NCI-H2196 (cell line): ENCODE data around the gene TTC9.

Source experiments
- DNase-seq: peaks from one replicate; lab custom pipeline; 2025; ENCODE audit not compliant: unreplicated experiment; lab: John Stamatoyannopoulos, UW

The TTC9 gene

DNA sequence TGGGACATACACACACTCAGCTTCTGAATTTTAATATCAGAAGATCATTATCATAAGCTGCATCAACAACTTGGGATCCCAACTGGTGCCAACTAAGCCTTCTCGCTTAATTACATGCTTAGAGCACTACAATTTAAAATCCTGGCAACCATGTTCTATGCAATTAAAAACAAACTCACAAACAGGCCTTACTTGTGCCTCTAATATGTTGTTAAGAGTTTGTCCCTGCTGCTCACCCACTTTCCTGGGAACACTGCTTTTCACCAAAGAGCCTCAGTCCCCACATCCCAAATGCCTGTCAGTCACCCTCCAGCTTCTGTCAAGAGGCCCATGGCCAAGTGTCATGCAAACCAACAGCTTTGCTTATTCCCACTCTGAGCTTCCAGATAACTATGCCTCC lies 69.7 kb downstream of the TTC9 start:
- no peak for DNase-seq

DNA sequence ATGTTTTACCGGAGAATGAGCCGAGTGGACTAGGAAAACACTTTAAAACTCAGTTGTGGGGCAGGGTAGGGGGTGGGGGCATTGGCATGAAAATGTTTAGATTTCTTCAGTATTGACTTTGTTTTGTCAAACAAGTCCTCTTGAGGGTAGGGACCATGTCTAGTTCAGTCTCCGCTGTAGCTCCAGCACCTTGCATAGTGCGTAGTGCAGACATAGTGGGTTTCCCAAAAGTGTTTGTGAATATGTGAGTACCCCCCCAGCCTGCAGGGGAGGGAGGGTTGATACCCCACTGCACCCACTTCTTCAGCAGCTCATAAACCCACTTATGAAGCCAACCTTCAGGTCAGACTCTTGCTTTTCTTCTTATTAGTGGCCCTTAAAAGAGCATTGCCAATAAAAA lies 71.4 kb downstream of the TTC9 start:
- no peak for DNase-seq

DNA sequence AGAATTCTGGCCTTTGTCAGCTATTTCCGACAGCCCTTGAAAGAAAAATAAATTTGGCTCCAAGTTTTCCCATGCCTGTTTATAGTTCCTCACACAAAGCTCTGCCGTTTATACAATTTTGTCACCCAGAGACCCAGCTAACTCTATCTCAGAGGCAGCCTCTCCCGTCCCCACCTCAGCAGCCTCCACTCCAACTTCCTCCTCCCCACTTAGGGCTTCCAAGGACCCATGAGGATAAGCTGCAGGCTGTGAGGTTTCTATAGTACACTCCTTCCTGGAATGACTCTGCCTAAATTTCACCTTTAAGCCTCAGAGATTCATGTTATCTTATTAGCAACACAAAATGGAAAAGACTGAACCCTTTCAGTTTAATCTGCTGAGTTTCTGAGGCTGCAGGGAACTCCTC lies 71.8 kb downstream of the TTC9 start:
- no peak for DNase-seq

DNA sequence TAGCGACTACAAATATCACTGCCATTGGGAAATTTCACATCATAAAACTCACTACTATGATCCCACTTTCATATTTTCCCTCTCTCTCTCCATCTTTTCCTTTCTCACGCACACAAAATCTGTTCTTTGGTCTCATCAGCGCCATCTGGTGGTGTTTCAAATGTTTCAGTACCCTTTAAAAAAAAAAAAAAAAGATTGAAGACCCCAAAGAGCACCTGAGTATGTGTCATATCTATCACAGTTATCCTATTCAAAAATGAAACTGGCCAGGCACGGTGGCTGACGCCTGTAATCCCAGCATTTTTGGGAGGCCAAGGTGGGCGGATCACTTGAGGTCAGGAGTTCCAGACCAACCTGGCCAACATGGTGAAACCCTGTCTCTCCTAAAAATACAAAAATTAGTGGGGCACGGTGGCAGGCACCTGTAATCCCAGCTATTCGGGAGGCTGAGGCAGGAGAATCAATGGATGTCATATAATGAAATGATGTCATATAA lies 72.4 kb downstream of the TTC9 start:
- DNase-seq: peak; percentile 68

DNA sequence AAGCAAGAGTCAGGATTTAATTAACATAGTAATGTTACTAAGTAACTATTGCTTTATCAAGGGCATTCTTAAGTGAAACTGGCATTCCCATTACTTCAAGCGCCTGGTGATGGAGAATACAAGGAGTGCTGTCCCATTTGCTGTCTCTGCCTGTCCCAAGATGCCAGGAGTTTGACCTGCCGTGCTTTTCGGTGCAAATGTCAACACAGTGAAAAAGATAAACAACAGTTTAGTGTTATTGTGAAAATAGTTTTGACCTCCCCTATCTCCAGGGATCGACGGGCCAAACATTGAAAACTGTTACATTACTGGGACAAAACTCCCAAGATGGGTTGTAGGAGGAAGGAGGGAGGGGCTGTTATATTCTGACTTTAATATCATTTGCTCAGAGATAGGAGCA lies 74.8 kb downstream of the TTC9 start:
- no peak for DNase-seq

DNA sequence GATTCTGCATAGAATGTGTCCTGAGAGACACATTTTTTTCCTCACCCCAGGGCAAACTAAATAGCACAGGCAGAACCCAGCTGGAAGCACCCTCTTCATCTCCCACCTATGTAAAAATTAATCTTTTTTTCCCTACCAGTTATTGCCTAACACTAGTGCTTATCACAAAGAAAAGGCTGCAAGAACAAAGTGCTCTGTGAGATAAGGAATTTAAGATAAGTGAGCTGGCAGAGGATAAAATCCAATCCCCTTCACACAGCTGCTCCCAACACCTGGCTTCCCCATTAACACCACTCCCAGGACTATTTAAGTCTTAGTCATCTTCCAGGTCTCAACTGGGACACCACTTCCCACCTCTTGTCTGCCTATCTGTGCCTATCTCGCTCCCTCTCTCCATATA lies 75.2 kb downstream of the TTC9 start:
- no peak for DNase-seq

DNA sequence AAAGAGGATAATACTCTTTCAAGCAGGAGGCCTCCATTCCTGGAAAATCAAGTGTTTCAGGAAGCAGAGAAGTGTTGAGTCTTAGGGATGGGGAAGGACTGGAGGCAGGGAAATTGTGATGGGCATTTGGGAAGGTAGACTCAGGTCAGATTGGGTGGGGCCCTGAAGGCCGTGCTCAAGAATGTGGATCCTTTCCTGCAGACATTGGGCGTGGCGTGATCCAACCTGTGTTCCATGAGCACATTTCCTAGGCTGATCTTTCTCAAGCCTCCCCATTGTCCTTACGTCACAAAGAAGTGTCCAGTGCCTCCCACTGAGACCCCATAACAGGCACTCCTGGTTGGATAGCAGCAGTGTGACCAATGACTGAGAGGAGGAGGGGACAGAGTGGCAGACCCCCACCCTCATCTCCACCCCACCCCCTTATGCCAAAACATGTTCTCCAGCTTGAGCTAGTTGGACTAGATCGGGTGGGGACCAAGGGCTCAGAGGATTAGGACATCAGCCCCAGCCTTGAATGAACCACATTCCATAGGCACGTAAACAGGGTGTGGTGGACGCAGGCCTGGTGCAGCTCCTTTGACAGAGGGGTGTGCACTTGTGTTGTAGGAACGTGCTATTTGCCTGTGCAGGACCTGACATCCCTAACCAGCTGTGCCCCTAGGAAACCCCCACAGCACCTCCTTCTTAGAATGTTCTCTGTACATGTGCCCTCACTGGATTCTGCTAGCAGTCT lies 76.8 kb downstream of the TTC9 start:
- DNase-seq: no peak

DNA sequence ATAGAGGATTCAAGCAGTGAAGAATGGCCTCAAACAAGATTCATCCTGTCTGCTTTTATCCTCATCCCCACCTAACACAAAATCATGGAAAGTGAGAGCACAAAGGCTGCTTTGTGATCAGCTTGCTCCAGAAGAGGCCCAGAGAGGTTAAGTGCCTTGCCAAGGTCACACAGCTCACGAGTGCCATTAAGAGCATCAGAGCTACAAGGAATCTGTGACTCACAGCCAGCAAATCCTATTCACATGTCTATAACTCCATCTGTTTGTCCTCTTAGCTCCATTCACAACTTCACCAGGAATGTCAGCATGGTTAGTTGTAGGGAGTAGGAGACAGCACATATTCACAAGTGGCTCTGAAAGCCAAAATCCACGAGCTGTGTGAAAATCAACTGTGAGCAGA lies 79.8 kb downstream of the TTC9 start:
- DNase-seq: no peak

DNA sequence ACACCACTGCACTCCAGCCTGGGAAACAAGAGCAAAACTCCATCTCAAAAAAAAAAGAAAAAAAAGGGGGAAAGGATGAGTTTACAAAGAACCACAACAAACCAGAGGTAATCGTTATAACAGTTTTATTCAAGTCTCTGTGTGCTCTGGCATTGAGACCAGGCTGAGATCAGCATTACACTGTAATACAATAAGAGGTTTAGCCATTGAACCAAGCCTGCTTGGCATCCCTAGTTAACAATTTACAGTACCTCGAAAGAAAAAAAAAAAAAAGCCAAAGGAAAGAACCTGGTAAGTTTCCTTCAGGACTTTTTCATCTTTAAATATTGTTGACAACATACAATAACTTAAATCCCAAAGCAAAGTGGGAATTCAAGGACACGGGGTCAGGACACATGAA lies 80.7 kb downstream of the TTC9 start:
- DNase-seq: no peak

DNA sequence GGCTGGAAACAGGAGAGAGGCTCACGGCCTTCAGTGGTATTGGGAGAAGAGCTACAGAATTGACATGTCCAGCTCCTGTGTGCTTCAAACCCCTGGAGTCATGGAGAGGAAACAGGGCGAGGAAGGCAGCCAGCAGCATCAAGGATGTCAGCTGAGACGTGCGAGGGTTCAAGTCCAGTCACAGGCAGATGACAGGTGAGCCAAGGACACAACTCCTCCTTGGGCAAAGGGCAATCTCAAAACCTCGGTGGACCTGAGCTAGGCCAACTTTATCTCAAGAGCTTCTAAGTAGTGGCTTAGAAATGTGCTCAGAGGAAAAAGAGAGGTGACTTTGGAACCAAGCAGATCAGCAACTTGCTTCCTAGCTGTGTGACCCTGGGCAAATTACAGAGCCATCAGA lies 81.6 kb downstream of the TTC9 start:
- no peak for DNase-seq

DNA sequence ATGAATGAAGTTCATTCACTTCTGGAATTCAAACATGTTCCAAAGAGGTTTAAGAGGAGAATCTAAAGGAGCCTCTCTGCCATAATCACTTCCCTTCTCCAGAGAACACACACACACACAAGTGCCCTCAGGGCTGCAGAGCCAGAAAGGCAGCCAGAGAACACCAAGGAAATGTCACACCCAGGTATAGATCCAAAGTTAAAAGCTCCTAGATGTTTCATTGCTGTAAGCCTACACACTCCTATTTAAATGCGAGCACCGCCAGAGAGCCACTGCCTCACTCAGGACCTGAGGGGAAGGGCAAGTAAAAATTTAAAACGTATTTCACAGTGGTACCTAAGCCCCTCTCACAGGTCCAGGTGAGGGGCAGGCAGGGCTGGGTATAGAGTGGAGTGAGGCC lies 82.4 kb downstream of the TTC9 start:
- no peak for DNase-seq

DNA sequence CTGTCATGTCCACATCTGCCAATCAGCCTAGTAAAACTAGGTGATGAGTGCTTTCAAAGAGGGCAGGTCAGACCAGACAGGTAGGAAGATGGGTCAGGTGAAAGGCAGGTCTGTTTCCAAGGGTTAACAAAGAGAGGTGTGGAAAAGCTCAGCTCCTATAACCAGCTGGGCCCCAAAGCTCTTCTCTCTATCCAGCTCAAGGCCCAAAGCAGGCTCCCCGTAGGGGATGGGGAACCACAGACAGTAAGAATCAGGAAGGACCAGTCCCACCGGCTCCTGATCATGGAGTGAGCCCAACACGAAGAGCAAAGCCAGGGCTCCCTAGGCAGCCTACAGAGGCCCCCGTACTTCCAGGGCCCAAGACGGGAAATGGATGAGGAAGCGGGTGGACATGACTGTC lies 83.2 kb downstream of the TTC9 start:
- no peak for DNase-seq
